Epithelial cell of esophagus (primary cell): ENCODE results near the gene B4GALT2.

Experiments used
- DNase-seq: peaks from one replicate; pipeline ENCODE4 v3.0.0; 2010; ENCODE audit warnings: low read depth
- H3K4me3 ChIP-seq: 2 replicates; pipeline ENCODE4 v1.5.1; 2011; ENCODE audit warnings: mild to moderate bottlenecking, low read length, control low read depth
- TF ChIP-seq, protein P1 (sequence below): IDR thresholded peaks from 2 replicates; pipeline ENCODE4 v1.5.1; 2011; ENCODE audit warnings: low read depth, mild to moderate bottlenecking, low read length, control low read depth, inconsistent platforms; ENCODE audit not compliant: insufficient read depth; ENCODE audit errors: missing control alignments

The B4GALT2 gene

DNA sequence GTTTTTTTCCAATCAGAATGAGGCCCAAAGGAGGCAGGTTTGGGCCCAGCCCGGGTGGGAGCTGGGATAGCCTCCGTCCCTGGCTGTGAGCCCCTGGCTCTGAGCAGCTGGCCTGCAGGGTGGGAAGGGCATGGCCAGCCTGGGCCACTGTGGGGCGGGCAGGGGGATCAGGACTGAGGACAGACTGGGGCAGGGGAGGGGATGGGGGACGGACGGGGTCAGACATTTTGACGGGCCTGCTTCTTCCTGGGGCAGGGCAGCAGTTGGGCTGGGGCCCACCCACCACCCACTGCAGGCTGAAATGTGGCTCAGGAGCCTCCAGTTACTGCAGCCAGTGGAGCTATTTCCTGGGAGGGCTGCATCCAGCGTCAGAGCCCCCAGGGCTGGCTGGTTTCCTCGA, 54.7 kb downstream of the B4GALT2 start:
- peak; percentile 34 for DNase-seq
- no peak overlapping the region for H3K4me3 ChIP-seq
- TF ChIP-seq, protein P1, sequence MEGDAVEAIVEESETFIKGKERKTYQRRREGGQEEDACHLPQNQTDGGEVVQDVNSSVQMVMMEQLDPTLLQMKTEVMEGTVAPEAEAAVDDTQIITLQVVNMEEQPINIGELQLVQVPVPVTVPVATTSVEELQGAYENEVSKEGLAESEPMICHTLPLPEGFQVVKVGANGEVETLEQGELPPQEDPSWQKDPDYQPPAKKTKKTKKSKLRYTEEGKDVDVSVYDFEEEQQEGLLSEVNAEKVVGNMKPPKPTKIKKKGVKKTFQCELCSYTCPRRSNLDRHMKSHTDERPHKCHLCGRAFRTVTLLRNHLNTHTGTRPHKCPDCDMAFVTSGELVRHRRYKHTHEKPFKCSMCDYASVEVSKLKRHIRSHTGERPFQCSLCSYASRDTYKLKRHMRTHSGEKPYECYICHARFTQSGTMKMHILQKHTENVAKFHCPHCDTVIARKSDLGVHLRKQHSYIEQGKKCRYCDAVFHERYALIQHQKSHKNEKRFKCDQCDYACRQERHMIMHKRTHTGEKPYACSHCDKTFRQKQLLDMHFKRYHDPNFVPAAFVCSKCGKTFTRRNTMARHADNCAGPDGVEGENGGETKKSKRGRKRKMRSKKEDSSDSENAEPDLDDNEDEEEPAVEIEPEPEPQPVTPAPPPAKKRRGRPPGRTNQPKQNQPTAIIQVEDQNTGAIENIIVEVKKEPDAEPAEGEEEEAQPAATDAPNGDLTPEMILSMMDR: no peak

DNA sequence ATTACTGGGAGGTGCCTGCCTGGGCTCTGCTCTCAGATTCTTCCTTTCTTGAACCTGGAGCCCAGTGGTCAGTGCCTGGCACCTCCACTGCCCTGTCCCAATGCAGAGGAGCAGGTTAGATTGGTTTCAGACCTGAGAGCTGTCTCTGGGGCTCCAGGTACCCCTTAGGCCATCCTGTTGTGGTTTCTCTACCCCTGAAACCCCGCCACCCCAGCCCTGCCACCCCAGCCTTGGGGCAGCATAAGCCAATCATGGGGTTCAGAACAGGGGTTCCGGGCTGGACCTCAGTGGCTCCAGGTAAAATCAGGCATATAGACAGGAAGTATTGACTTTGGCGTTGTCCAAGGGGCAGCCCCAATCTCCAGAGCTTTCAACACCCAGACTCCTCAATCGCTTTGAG, 55.4 kb downstream of the B4GALT2 start:
- no peak overlapping the region for H3K4me3 ChIP-seq
- no peak for DNase-seq
- TF ChIP-seq, protein P1: no peak

DNA sequence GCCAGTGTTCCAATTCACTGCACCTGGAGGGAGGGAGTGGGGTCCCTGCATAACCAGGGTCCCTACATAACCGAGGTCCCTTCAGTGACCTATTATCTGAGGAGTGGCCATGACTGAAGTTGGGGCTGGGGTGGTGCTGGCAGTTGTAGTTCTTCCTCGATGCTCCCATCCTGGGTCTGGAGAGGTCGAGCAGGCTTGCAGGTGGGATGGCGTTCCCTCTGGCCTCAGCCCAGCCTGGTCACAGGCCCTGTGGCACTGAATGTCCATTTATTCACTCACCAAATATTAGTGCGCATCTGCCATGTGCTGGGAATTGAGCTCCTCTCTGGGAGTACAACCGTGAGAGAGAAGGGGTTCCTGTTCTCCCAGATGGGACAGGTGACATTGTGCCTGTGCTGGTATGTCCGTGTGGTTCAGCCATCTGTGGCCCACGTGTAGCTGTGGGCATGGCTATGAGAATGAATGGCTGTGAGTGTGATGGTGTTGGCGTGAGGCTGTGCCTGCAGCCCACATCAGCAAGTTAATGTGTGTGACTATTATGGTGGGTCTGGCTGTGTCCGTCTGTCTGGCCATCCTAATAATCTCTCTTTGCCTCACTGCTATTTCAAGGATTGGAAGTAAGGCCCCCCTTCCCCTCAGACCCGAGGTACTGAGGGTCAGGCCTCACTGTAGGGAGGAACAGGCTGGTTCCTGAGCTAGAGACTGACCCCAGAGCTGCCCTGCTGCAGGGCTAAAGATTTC, 56.1 kb downstream of the B4GALT2 start:
- DNase-seq: no peak
- TF ChIP-seq, protein P1: no peak
- no peak overlapping the region for H3K4me3 ChIP-seq

DNA sequence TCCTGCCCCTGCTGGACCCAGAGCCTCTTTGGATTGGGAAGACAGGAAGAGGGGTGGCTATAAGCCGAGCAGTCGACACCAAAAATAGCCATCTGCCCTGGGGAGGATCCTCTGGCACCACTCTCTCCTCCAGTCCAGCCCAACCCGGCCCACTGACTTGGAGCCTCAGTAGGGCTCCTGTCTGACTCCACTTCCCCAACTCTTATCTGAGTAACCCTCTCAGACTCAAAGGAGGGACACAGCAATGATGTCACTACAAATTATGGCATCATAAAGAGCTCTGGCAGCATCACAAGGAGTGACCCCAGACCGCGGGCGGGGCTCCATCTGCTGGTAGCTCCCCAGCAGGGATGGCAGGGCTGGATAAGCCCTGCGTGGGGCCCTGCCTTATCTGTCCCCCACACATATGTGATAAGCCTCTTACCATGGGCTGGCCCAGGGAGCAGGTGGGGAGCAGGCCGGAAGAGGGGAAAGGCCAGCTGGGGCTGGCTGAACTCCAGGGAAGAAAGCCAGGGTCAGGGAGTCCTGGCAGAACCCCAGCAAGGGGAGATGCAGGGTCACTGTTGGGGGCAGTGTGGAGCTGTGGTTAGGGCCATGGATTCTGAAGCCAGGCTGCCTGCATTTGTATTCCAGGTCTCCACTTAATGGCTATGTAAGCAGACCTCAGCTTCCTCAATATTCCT, 56.9 kb downstream of the B4GALT2 start:
- TF ChIP-seq, protein P1: no peak
- no peak overlapping the region for H3K4me3 ChIP-seq
- no peak for DNase-seq

DNA sequence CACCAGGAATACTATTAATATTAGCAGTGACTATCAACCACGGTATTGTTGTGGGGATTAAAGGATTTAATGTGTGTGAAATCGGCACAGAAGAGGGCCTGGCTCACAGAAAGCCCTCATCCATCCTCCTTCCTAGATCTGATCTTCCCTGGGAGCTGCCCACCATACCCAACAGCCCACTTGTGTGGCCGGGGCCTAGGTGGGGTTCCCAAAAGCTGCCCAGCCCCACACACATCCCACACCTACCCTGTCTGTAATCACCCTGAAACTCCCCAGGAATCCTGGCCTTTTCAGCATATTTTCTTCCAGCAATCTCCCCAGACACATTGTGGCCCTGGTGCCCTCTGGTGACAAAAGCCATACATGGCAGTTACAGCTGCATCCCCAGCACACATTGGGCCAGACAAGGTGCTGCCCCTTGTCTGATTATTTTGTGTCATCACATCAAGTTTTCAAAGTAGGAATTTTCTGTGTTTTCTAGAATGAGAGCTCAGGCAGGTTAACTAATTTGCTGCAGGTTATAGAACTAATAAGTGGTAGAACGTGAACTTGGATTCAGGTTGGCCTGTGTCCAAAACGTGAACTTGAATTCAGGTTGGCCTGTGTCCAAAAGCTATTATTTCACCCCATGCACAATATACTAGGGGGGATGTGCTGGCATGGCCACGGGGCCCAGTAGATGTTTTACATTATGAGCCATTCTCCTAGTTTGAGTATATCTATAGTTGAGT, 57.6 kb downstream of the B4GALT2 start:
- no peak overlapping the region for H3K4me3 ChIP-seq
- TF ChIP-seq, protein P1: peak; percentile 91
- peak; percentile 73 for DNase-seq

DNA sequence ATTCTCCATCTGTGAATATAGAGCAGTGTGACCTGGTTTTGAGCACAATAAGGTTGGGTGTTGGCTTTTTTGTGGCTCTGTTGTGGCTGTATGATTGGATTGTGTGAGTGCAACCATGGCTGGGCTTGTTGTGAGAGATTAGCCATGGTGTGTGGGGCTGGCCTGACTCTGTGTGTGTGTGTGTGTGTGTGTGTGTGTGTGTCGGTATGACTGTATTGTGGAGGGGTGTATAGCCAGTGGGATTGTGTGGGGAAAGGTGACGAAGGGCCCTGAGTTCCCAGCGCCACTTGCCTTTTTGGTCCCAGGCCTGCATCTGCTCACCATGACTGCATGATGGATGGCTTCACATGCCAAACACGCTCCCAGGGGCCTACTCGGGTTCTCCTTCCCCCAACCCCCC, 58.1 kb downstream of the B4GALT2 start:
- no peak overlapping the region for H3K4me3 ChIP-seq
- TF ChIP-seq, protein P1: no peak
- DNase-seq: no peak
